ENCODE results near the gene CD44.

The CD44 gene

DNA sequence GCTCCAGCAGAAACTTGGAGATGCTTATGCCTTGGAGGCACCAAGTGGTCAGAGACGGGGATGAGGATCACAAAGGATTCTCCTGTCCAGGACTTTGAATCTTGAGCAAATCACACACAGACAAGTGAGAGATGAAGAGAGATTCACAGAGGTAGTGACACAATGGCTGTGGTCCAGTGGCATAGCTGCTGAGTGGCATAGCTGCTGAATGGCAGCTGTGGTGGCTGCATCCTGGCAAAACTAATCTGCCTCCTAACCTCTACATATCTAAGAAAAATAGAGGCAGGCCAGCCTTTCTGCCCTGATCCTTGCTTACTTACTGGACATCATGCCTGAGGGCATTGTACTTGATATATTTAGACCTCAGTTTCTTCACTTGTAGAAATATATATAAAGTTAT is 102.6 kb downstream of the CD44 start:
- TF ChIP-seq TOX (CRISPR knock-in tag; IDR thresholded peaks at IDR 0.05; ENCODE audit: borderline replicate concordance) (no peak), ZC3H10 (CRISPR knock-in tag; IDR thresholded peaks at IDR 0.05) (no peak), GLIS3 (CRISPR knock-in tag; IDR thresholded peaks at IDR 0.05) (no peak), ISL1 (CRISPR knock-in tag; IDR thresholded peaks at IDR 0.05) (no peak), ZNF70 (CRISPR knock-in tag; IDR thresholded peaks at IDR 0.05) (no peak), ZFP30 (CRISPR knock-in tag; IDR thresholded peaks at IDR 0.05) (no peak), ZFP3 (CRISPR knock-in tag; IDR thresholded peaks at IDR 0.05) (no peak), ARNTL (CRISPR knock-in tag; IDR thresholded peaks at IDR 0.05; ENCODE audit: borderline replicate concordance, low read depth) (no peak), RARB (CRISPR knock-in tag; IDR thresholded peaks at IDR 0.05) (no peak), OSR1 (CRISPR knock-in tag; IDR thresholded peaks at IDR 0.05) (no peak), CSDC2 (CRISPR knock-in tag; IDR thresholded peaks at IDR 0.05) (no peak), ESRRG (CRISPR knock-in tag; IDR thresholded peaks at IDR 0.05) (no peak), ZNF8 (CRISPR knock-in tag; IDR thresholded peaks at IDR 0.05) (no peak), ZNF565 (CRISPR knock-in tag; conservative IDR thresholded peaks at IDR 0.05; ENCODE audit: low read depth) (no peak)
- TF ChIP-seq, protein P1, sequence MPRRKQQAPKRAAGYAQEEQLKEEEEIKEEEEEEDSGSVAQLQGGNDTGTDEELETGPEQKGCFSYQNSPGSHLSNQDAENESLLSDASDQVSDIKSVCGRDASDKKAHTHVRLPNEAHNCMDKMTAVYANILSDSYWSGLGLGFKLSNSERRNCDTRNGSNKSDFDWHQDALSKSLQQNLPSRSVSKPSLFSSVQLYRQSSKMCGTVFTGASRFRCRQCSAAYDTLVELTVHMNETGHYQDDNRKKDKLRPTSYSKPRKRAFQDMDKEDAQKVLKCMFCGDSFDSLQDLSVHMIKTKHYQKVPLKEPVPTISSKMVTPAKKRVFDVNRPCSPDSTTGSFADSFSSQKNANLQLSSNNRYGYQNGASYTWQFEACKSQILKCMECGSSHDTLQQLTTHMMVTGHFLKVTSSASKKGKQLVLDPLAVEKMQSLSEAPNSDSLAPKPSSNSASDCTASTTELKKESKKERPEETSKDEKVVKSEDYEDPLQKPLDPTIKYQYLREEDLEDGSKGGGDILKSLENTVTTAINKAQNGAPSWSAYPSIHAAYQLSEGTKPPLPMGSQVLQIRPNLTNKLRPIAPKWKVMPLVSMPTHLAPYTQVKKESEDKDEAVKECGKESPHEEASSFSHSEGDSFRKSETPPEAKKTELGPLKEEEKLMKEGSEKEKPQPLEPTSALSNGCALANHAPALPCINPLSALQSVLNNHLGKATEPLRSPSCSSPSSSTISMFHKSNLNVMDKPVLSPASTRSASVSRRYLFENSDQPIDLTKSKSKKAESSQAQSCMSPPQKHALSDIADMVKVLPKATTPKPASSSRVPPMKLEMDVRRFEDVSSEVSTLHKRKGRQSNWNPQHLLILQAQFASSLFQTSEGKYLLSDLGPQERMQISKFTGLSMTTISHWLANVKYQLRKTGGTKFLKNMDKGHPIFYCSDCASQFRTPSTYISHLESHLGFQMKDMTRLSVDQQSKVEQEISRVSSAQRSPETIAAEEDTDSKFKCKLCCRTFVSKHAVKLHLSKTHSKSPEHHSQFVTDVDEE (CRISPR knock-in tag; IDR thresholded peaks at IDR 0.05): no peak
- TF ChIP-seq, protein P2, sequence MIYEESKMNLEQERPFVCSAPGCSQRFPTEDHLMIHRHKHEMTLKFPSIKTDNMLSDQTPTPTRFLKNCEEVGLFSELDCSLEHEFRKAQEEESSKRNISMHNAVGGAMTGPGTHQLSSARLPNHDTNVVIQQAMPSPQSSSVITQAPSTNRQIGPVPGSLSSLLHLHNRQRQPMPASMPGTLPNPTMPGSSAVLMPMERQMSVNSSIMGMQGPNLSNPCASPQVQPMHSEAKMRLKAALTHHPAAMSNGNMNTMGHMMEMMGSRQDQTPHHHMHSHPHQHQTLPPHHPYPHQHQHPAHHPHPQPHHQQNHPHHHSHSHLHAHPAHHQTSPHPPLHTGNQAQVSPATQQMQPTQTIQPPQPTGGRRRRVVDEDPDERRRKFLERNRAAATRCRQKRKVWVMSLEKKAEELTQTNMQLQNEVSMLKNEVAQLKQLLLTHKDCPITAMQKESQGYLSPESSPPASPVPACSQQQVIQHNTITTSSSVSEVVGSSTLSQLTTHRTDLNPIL (CRISPR knock-in tag; IDR thresholded peaks at IDR 0.05; ENCODE audit: low read depth): no peak
- TF ChIP-seq, protein P3, sequence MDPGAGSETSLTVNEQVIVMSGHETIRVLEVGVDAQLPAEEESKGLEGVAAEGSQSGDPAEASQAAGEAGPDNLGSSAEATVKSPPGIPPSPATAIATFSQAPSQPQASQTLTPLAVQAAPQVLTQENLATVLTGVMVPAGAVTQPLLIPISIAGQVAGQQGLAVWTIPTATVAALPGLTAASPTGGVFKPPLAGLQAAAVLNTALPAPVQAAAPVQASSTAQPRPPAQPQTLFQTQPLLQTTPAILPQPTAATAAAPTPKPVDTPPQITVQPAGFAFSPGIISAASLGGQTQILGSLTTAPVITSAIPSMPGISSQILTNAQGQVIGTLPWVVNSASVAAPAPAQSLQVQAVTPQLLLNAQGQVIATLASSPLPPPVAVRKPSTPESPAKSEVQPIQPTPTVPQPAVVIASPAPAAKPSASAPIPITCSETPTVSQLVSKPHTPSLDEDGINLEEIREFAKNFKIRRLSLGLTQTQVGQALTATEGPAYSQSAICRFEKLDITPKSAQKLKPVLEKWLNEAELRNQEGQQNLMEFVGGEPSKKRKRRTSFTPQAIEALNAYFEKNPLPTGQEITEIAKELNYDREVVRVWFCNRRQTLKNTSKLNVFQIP (CRISPR knock-in tag; IDR thresholded peaks at IDR 0.05; ENCODE audit: borderline replicate concordance, low read depth): no peak
- TF ChIP-seq, protein P4, sequence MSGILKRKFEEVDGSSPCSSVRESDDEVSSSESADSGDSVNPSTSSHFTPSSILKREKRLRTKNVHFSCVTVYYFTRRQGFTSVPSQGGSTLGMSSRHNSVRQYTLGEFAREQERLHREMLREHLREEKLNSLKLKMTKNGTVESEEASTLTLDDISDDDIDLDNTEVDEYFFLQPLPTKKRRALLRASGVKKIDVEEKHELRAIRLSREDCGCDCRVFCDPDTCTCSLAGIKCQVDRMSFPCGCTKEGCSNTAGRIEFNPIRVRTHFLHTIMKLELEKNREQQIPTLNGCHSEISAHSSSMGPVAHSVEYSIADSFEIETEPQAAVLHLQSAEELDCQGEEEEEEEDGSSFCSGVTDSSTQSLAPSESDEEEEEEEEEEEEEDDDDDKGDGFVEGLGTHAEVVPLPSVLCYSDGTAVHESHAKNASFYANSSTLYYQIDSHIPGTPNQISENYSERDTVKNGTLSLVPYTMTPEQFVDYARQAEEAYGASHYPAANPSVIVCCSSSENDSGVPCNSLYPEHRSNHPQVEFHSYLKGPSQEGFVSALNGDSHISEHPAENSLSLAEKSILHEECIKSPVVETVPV (CRISPR knock-in tag; IDR thresholded peaks at IDR 0.05): no peak
- no peak for ATAC-seq

DNA sequence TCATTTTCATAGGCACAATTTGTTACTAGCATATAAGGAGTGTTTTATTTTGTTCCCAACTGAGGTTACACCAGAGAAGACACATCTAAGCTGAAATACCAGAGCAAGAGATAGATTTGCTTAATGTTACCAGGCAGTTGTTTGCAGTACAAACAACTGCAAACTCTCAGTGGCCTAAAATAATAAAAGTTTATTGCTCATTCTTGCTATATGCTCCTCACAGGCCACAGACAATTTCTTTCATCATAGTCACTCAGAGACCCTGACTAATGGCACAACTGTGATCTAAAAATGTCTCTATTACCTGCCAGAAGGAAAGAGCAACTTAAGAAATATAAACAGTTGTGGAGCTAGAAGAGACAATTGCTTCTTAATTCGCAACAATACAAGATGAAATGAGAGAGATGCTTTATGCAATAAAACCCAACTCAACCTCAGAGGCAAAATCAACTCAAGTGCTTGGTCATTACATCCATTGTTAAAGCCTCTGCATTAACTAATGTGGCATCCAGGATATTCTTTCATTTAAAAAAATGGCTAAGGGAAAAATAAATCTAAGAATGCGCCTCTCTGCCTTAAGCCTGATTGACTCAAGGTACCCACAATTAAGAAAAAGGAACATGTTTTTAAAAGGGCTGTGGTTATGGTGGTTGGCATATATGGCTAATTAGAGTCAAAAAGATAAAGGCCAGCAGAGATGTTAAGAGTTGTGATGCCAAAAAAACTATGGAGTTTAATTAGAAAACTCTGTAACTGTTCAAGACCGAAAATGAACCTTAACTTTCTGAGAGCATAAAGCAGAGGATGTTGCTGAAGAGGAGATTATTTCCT is 103.7 kb downstream of the CD44 start:
- ATAC-seq: no peak

More for the DNA sequence above, 103.7 kb downstream of the CD44 start:
- no peak for TF ChIP-seq TCF4 (CRISPR knock-in tag; IDR thresholded peaks at IDR 0.05; ENCODE audit: borderline replicate concordance)
- TF ChIP-seq SNAI2 (CRISPR knock-in tag; IDR thresholded peaks at IDR 0.05): no peak
- TF ChIP-seq ZFP3 (CRISPR knock-in tag; IDR thresholded peaks at IDR 0.05): no peak
- no peak for TF ChIP-seq PPARA (CRISPR knock-in tag; IDR thresholded peaks at IDR 0.05; ENCODE audit: borderline replicate concordance)
- TF ChIP-seq CSDC2 (CRISPR knock-in tag; IDR thresholded peaks at IDR 0.05): no peak
- TF ChIP-seq ZNF8 (CRISPR knock-in tag; IDR thresholded peaks at IDR 0.05): no peak
- TF ChIP-seq, protein P5, sequence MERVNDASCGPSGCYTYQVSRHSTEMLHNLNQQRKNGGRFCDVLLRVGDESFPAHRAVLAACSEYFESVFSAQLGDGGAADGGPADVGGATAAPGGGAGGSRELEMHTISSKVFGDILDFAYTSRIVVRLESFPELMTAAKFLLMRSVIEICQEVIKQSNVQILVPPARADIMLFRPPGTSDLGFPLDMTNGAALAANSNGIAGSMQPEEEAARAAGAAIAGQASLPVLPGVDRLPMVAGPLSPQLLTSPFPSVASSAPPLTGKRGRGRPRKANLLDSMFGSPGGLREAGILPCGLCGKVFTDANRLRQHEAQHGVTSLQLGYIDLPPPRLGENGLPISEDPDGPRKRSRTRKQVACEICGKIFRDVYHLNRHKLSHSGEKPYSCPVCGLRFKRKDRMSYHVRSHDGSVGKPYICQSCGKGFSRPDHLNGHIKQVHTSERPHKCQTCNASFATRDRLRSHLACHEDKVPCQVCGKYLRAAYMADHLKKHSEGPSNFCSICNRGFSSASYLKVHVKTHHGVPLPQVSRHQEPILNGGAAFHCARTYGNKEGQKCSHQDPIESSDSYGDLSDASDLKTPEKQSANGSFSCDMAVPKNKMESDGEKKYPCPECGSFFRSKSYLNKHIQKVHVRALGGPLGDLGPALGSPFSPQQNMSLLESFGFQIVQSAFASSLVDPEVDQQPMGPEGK (CRISPR knock-in tag; IDR thresholded peaks at IDR 0.05; ENCODE audit: borderline replicate concordance): no peak
- TF ChIP-seq BACH2 (CRISPR knock-in tag; IDR thresholded peaks at IDR 0.05; ENCODE audit: borderline replicate concordance): no peak
